NCI-H1092 treated with DMSO at 0.1 percent for 48 hours (cell line): Measurements from ENCODE around the gene CAPN6.

Experiments used
- DNase-seq: peaks from one replicate; lab custom pipeline; 2025; lab: John Stamatoyannopoulos, UW

CAPN6 gene

GRCh38 chrX:111200327-111200726, 70.0 kb downstream of the CAPN6 start:
- no peak for DNase-seq

GRCh38 chrX:111199505-111199904, 70.8 kb downstream of the CAPN6 start:
- DNase-seq, result no peak
